HG03108 (cell line): ENCODE data around the gene ICOSLG.
A peak's percentile ranks its signal among the peaks of the same experiment; 100 is the strongest.
"Not testable (repeated sequence)": the region's sequence is repeated elsewhere in the genome, so short reads cannot be mapped to it uniquely, and the experiment has no call there.

Source experiments
- ATAC-seq: cut with Tn5 transposase; IDR thresholded peaks from one replicate; pipeline ENCODE4 v1.9.1; 2021; ENCODE audit warnings: moderate library complexity; ENCODE audit not compliant: unreplicated experiment

Gene ICOSLG

DNA sequence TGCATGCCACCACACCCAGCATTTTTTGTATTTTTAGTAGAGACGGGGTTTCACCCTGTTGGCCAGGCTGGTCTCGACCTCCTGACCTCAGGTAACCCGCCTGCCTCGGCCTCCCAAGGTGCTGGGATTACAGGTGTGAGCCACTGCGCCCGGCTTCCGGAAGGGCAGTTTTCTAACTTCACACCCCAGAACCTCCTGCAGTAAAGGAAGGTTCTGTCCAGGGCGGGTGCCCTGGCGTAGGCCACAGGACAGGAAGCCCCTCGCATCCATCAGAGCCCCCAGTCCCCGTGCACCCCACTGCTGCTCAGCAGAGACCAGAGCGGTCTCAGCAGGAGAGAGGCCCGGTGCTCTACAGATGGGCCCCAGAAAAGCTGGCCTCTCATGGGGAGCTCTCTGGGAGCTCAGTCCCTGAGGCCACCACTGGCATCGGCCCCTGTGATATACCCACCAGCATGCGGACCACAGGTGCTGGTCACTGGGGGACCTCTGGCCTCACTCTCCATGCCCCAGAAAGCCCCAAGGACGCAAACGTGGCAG is 25.1 kb upstream of the ICOSLG start:
- no peak for ATAC-seq

DNA sequence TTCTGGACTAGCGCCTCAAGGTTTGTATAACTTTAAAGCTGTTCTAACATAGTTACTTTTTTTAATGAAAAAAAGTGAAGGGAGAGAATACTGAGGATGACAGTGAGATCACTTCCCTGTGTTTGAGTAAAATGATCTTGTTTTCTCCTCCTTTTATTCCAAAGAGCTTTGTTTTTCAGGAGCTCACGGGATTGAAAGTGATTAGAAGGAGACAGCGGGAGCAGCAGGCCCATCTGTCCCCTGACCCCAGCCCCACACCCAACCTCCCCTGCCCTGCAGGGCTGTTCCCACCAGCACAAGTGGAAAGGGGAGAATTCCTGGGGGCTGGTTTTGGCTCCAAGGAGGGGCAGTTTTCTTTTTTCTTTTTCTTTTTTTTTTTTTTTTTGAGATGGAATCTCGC is 23.0 kb upstream of the ICOSLG start:
- no peak for ATAC-seq

DNA sequence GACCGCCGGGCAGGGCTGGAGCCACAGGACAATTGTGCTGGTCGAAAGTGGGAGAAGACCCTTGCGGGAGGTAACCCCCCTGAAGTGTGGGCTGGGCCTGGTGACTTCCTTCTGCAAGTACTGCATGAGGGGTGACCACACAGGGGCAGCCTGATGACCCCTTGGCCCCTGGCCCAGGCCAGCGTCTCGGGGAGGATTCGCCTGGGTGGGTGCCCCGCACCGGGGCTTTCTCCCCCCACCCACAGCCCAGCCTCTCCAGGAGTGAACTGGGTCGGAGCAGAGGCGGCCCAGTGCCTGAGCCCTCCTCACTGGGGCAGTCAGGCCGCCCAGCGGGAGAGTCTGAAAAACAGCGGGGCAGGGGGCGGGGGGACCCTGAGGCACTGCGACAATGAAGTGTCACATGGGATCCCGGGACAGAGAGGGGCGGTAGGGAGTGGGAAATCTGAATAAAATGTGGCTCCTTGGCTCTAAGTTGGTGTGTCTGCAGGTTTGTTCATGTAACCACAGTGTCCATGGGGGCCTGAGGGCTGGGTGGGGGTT is 22.5 kb upstream of the ICOSLG start:
- ATAC-seq, result no peak

DNA sequence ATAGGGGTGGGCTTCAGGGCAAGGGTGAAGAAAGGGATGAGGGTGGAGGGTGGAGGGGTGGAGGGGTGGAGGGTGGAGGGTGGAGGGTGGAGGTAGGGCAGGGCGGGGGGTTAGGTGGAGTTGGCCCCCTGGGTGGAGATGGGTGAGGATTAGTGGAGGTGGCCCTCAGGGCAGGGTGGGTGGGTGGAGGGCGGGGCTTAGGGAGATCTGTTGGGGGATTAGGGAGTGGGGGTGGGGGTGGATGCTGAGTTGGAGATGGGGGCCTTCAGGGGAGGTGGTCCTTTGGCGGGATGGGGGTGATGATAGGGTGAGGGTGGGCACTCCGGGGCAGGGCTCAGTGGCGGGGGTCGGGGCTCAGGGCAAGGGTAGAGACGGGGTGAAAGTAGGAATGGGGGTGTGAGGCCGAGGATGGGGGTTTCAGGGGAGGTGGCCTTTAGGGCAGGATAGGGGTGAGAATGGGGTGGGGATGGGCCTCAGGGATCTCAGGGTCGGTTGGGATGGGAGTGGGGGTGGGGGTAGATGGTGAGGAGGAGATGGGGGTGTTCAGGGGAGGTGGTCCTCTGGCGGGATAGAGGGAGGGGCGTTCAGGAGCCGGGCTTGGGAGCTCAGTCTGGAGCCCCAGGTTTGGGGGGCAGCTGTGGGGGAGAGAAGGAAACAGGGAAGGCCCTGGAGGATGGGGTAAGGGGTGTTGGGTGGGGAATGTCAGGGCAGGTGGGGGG is 21.8 kb upstream of the ICOSLG start:
- ATAC-seq, result no peak

DNA sequence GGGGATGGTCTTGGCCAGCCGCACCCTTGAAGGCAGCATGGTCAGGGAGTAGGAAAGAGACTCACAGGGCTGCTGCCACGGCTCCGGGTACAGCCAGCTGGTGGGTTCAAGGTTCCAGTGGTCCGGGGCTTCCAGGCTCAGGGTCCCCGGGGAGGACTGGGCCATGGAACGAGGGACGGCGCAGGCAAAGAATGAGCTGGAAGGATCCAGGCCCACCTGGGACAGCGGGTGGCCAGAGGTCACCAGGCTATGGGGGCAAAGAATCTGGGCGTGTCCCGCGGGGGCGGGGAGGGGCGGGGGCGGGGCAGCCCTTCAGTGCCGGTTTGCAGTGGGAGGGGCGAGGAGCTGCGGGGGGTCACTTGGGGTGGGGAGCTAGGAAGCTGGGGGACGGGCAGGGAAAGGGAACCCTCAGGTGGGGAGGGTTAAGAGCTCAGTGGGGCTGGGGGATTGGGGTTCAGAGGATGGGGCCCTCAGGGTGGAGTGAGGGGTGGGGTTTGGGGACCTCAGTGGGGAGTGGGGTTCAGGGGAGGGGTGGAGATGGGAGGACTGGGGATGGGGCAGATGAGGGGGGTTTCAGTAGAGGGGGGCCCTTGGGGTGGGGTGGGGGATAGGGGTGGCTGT is 21.0 kb upstream of the ICOSLG start, which contains the start of gene DNMT3L:
Gene DNMT3L, minus strand, starts transcription at position 223 of the 621 bp plus-strand sequence. CDS start 638 bp downstream, outside the sequence.
- ATAC-seq, result no peak

DNA sequence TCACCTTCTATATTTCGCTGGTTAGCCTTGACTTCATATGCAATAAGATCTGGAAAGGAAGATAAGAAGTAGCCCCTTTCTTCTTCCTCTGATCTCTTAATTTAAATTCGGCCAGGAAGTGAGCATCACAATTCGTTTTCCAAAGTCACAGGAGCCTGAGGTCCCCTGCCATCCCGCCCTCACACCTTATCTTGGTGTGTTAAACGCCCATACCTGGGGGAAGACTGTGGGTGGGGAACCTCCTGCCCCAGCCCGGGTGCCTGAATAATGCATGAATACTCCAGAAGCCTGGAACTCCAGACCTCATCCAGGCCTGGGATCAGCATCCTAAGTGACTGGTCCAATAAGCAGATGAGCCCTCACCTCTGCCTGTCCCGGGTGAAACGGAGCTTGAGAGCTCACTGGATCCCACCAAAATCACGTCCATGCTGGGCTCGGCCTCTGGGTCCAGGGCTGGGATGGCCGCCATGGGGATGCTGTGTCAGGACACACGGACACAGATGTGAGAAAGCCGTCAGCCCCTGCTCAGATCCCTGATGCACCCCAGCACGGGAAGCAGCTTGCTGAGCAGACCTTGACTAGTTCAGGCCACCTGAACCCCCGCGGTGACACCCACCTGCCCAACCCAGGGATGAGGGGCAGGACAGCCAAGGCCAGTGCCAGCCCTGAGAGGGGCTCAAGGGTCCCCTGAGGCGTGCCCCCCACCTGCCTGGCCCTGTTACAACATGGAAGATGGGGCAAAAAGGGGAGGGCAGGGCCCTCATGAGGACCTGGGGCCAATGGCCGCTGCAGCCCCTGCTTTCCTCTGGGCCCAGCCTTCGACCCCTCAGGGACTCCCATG is 20.3 kb upstream of the ICOSLG start:
- no peak for ATAC-seq

DNA sequence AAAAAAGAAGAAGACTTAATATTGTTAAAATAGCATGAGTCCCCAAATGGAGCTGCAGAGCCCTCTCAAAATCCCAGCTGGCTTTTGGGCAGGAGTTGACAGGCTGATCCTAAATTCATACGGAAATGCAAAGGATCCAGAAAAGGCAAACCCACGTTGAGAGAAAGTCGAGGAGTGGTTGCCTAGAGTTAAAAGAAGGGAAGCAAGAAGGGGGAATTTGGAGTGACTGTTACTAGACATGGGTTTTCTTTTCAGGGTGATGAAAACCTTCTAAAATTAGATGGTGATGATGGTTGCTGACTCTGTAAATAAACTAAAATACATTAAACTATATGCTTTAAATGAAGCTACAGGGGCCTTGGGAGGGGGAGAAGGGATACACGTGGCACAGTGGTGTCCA is 19.3 kb upstream of the ICOSLG start:
- ATAC-seq, result no peak

DNA sequence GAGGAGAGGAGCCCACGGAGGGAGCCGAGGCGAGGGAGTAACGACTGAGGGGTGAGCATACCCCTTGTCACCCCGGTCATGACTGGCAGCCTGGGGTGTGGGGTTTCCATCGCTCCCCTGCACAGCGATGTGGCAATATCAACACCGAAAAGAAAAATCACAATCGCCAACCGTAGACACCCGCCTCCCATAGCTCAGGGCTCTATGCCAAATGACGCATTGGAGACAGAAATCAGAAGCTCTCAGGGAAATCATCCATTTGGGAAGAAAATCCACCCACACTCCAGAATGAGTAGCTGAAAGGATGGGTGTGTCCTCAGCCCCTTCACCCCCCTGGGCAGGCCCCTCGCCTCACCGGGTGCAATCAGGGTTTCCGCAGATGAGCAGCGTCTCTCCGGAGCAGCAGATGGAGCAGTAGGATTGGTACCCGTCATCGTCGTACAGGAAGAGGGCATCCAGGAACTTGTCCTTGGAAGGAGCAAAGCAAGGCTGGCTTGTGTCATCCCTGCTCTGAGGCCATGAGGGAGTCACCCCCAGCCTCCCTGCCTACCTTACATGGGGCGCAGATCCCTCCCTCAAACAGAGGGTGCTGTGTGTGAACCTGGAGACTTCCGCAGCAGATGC is 18.5 kb upstream of the ICOSLG start:
- ATAC-seq, result no peak

DNA sequence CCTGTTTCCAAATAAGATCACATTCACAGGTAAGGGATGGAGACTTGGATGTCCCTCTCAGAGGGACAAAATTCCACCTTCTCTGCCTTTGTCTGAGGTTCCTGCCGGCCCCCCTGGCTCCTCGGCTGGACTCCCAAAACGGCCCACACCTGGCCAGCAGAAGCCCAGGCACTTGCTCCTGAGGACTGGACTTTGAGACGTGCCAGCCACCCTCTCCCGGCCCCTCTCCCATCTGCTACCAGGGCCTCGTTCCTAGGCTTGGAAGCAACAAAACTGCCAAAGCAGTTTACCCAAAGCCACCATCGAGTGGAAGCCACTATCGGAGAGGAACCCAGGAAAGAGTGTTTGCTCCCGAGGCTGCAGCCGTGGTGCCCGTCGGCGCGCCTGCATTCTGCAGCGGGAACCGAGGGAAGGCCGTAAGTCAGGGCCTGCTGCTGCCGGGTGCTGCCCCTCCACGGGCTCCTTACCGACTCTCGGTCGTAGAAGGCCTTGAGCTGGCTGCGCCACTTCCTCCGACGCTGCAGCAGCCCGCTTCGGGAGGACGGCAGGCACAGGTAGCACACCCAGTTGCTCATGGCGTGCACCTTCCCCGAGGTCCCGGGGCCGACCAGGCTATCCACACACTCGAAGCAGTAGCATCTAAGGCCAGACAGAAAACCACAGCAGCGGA is 17.4 kb upstream of the ICOSLG start:
- no peak for ATAC-seq

DNA sequence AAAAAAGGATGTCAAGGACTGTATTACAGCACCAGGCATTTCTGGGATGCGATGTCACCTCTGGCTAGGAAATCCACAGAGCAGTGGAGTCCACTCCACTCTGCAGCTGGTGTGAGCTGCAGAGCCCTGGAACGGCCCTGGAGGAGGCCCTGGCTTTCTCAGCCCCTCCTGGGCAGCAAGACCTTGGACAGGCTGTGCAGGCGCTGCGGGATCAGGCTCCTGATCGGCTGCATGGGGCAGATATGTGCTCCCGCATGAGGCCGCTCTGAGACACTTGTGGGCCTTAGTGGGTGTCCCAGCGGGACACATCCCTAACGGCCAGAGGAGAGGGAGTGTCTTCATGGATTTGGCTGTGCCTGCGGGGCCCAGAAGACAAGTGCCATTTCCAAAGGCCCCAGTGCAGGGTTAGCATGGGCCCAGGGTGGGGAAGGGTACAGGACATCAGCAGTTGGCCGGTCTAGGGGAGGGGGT is 14.8 kb upstream of the ICOSLG start:
- ATAC-seq, result no peak

DNA sequence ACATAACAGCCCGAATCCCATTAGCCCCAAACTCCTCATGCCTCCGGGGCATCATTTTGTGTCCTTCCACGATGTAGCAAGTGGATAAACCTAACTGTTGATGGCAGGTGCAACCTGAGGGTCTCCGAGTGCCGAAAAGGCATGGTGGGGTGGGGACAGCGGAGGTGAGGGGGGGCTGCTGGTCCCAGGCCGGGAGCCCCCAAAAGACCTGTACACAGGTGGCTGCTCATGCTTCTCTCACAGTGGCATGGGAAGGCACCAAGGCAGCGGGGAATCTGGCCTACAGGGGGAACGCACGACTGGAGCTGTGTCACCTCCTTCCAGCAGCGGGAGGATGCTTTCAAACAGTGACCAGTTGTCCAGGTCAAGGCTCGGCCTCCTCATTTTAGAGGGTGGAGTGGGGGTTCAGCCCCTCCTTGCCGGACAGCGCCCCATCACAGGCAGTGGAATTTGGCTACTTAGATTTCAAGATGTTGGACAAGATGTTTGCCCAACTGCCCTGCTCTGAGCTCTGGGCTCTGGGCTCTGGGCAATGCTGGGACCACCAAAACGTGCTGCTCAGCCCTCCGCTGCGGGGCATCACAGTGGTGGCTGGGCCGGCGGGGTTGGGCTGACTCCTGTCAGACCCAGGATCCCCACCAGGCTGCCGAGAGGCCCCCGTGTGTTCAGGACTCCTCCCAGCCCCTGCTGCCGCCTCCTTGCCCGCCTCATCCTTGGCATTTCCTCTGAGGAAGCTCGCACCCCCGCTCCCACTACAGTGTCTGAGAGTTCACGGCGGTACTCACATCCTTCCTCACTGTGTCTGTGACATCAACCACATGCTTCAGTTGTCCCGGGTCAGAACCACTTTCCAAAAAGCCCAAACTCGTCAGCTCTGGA is 13.3 kb upstream of the ICOSLG start:
- ATAC-seq, result no peak

DNA sequence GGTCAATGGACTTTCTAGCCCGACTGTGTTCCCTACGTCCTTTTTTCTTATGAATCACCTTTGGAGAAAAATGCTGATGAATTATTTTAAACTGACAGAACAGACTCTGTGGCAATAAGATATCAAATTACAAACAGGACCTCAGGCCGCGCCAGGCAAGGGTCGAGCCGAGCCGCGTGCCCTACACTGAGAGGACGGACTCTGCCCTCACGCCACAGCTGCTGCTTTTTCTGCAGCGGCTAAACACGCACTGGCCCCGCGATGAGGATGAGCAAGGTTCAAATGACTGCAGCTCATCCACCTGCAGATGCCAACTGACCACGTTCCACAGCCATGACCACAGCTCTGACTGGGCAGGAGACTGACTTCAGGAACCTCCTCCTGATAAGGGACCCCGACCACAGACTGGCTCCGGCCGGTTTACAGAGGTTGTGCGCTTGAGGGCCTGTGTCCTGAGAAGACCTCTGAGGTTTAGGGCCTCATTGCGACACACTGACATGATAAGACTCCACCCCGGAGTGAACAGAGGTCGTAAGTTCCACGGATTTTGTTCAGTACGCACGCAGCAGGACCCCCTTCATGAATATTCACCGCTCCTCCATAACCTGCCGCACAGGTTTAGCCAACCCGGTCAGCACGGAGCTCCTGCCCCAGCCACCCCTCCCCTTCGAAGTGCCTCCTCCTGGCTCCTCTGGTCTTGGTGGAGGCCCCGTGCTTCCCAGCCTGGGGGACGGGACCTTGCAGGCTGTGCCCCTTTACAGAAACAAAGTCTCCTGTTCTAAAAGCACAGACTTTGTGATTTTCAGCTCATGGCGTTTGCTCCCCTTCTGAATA is 8.7 kb upstream of the ICOSLG start:
- not testable (repeated sequence) for ATAC-seq

DNA sequence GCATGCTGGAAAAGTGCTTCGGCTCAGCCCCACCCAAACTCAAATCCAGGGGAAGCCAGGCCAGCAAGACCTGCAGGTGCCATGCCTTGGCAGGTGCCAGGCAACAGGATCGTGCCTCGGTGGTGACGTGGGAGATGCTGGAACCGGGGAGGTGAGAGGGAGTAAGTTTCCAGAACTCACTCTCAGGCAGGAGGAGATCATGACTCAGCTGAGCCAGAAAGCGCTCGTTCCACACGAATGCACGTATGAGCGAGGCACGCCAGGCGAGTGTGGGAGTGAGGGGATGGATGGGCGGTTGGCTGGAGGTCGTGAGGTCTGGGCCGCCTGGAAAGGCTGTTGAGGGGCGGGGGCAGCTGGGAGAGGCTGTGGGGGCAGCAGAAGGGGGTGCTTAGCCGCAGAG is 7.2 kb upstream of the ICOSLG start:
- not testable (repeated sequence) for ATAC-seq

DNA sequence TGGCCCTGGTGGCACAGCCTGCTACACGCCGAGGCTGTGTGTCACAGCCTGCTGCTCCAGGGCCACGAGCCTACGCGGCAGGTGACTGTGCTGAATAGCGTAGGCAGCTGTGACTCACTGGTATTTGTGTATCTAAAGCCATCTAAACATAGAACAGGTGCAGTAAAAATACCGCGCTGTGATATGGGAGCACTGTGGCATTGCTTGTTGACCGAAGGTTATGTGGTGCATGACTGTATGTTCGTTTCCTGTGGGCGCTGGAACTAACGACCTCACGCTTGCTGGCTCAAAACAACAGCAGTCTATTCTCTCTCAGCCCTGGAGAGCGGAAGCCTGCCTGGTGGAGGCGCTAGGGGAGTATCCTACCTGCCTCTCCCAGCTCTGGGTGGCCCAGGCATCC is 3.2 kb upstream of the ICOSLG start:
- ATAC-seq, result peak; percentile 45

DNA sequence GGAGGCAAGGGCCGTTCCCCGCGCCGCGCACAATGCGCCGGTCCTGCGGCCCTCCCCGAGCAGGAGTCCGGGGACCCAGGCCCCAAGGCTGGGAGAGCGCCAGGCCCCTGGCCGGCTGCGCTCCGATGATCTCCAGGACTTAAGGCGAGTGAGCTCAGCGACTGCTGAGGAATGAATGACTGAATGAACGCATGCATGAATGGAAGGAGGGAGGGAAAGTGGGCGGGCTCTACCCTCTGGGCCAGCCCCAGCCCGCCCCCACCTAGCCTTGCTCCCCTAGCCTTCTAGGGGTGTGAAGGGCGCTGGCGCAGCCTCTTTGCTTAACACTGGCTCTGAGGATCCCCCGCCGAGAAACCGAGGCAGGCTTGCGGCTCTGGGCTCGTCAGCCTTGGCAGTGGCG is 538 bp upstream of the ICOSLG start:
- peak; percentile 28 for ATAC-seq

DNA sequence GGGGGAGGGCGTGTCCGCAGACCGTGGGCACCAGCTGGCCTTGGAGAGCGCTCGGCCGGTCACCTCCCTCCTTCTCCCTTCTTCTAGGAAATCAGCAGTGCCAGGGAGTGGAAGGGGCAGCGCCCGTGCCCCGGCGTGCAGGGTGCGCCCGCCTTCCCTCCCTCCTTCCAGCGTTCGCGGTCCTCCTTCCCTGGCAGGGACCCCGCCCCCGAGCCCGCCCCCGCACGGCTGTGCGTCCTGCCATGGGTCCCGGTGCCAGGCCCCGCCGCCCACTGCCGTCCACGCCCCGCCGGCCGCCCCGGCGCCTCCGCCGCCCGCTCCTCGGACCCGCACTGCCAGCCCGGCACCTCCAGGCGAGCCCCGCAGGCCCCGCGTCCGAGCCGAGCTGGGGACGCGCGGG is 390 bp downstream of the ICOSLG start:
- not testable (repeated sequence) for ATAC-seq

DNA sequence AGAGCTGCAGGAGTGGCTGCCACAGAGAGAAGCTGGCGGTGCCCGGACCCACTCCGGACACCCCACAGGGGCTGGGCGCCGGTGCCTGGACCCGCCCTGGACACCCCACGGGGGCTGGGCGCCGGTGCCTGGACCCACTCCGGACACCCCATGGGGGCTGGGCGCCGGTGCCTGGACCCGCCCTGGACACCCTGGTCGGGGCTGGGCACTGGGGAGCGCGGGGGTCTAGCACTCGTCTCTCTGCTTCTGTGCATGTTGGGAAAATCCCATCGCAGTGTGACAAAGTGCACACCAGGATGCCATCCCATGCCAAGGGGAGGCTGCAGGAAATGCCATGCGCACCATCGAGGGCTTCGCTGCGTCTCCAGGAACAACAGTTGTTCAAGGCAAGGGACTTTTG is 11.2 kb downstream of the ICOSLG start:
- not testable (repeated sequence) for ATAC-seq

DNA sequence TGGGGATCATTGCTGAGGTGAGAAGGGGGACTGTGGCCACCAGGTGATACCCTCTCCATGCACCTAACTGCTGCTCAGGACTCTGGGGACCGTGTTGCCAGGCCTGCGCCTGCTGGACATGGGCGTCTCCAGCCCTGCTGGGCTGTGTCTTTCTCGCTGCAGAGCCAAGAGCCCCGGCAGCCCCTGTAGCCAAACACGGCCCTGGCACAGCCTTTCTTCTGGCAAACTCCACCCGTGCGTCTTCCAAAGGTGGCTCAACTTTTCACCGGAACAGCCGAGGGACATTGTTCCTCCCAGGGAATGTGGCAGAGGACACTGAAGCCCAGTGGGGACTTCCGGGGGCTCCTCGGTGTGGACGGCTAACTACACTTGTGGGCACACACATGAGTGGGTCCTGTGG is 12.6 kb downstream of the ICOSLG start:
- ATAC-seq, result not testable (repeated sequence)
